ENCODE data around the gene MRGPRX4.

MRGPRX4 gene

DNA sequence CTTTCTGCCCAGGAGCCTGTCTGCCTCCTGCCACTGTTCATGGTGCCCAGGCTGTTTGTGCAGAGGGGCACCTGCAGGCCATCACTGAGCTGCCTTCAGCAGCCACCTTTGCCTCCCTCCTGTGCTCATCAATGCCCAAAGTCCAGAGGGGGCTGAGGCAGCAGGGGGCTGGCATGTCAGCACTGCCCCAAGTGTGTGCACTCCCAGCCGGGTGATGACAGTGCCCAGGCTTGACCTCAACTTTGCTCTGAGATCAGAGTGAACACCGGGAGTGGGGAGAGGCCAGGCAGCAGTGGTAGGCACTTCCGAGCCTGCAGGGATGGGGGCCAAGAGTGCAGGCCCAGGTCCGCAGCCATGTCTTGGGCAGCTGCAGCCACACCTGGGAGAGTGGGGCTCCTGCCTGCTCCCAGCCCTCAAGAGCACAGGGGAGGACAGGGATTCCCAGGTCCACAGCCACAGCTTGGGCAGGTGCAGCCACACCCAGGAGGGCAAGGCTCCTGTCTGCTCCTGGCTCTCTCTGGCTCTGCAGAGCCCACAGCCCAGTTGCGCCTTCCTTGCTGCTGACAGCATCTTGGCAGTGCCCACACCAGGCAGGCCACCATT is 48.7 kb downstream of the MRGPRX4 start:
- DNase-seq (ENCODE audit: low read depth in 2 of 2) = no peak

GRCh38 chr11:18222814-18223421 is 50.3 kb downstream of the MRGPRX4 start:
- DNase-seq (ENCODE audit: low read depth in 2 of 2) = no peak

Measured in activated CD4-positive, alpha-beta T cell treated with anti-CD3 and anti-CD28 coated beads for 24 hours (primary cell).